ENCODE measurements around the gene SEPTIN1. TPM values are rescaled to one million over a fixed set of nuclear protein-coding genes. Genes with fewer than 3 reads are reported as not detected.

The SEPTIN1 gene
- total and polyA plus RNA-seq, 2 donors (not counting 3 experiments of a cell fraction or from before 2014, with no cell fraction given) = 0.07 to 0.75 TPM

DNA sequence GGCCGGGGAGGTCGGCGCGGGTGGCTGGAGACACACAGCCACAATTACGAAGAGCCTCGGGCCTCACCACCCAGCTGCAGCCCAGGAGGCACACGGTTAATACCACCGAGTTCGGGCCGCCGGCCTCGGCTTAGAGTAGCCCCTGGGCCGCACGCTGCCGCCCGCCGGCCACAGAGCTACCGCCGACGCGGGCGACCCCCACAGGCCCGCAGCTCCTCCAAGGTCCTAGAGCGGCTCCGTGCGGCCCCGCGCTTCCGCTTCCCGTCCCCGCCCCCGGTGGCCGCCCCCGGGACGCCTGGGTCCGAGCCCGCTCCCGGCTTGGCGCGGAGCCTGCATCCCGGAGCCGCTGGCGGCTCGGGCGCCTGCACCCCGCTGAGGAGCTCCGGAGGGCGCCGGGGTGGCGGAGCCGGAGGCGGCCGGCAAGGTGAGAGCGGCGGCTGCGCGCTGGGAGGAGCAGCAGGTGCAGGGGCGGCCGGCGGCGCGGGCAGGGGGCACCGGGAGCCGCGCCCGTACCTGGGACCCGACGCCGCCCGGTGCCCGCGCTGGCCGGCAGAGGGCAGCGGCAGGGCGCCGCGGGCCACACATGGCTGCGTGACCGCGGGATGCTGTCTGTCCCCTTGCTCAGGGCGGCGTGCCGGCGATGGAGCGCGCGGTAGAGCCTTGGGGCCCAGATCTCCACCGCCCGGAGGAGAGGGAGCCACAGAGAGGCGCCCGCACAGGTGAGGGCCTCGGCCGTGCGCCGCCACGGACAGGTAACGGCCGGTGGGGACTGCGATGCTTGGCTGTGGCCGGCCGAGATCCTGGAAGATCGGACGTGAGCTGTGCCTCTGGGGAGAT lies 13.0 kb upstream of the SEPTIN1 start, which contains the start of gene ZNF48:
TSS of gene ZNF48 (plus strand) at position 266 of the 837 bp plus-strand sequence. CDS start at position 641, 375 bp downstream.
- H3K27ac ChIP-seq (ENCODE audit: insufficient read depth, low read depth, low read length) = peak within 1 kb of the TSS; percentile 66
- peaks cover 0 to 19% of the 10 kb centered on the region in 2 experiments for H3K36me3 ChIP-seq (ENCODE audit: control insufficient read depth in 2 of 2, extremely low read depth in 1 of 2, insufficient read depth in 2 of 2, low read length in 2 of 2)
- dilution Hi-C loops (cut with MboI; ENCODE audit: extremely low pct_ligation_motif_present, low sequenced_read_pairs) = no loop called here
- CTCF ChIA-PET = interaction anchor here (0.7 to 3.3 kb wide), 14 partner anchors 12 to 330 kb away, joined by 3 to 62 read pairs (median 6); partner anchors contain the start of genes ALDOA, CD2BP2, DCTPP1 and TBC1D10B
- H3K4me1 ChIP-seq (ENCODE audit: control insufficient read depth, extremely low read depth, insufficient read depth, low read length) = peaks cover 21% of the 10 kb centered on the region
- H3K4me3 ChIP-seq (replicated peaks in 1 of 3; ENCODE audit: insufficient read depth in 1 of 3, low read depth in 1 of 3, low read length in 3 of 3) = peak within 1 kb of the TSS; percentile 46 to 85 (median 81)
- FAIRE-seq (peak; percentile 73), DNase-seq (ENCODE audit: low read depth, low spot score) (peak; percentile 89)
- no TSS peak for BruUV-seq (replicated peaks)
- peak within 1 kb of the TSS; percentile 72 for H3K9ac ChIP-seq (replicated peaks; ENCODE audit: extremely low read depth, insufficient read depth, low read length)
- H3K9me1 ChIP-seq (replicated peaks; ENCODE audit: control insufficient read depth, extremely low read depth, insufficient read depth, low read length) = no peaks in the 10 kb centered on the region
- H4K20me1 ChIP-seq (replicated peaks; ENCODE audit: control insufficient read depth, extremely low read depth, insufficient read depth, low read length) = no peaks in the 10 kb centered on the region
- H2AFZ ChIP-seq (ENCODE audit: low read depth, low read length) = peak within 1 kb of the TSS; percentile 91
- H3K4me2 ChIP-seq (ENCODE audit: insufficient read depth, low read length) = peak within 1 kb of the TSS; percentile 94
- POLR2A ChIA-PET = interaction anchor here (0.6 to 2.4 kb wide), 7 partner anchors 9 to 419 kb away, joined by 3 to 8 read pairs (median 5); partner anchors contain the start of genes TBC1D10B and ZNF771
- no peaks in the 10 kb centered on the region for H3K9me3 ChIP-seq (replicated peaks; ENCODE audit: control insufficient read depth, insufficient read depth, low read length)
- no peak for TF ChIP-seq GATA2 (IDR thresholded peaks at IDR 0.05; ENCODE audit: insufficient read depth, insufficient read length, low read depth, low read length)
- TF ChIP-seq EZH2 (IDR thresholded peaks at IDR 0.05; ENCODE audit: borderline replicate concordance, low read depth, low read length, severe bottlenecking) = no peak
- peak; percentile 74 for TF ChIP-seq POLR2AphosphoS5 (IDR thresholded peaks at IDR 0.05; ENCODE audit: insufficient read depth, low read depth, low read length)
- peak; percentile 23 to 36 for TF ChIP-seq CTCF (IDR thresholded peaks at IDR 0.05; ENCODE audit: extremely low read depth in 1 of 2, insufficient read depth in 1 of 2, low read depth in 1 of 2, low read length in 2 of 2)
- TF ChIP-seq FOS (IDR thresholded peaks at IDR 0.05; ENCODE audit: borderline replicate concordance, insufficient read depth, low read length) = no peak
- peak; percentile 17 for TF ChIP-seq POLR2A (IDR thresholded peaks at IDR 0.05; ENCODE audit: low read depth, low read length)
- TF ChIP-seq MYC (IDR thresholded peaks at IDR 0.05; ENCODE audit: low read depth, low read length) = peak; percentile 72
- TF ChIP-seq JUN (IDR thresholded peaks at IDR 0.05; ENCODE audit: borderline replicate concordance, insufficient read depth, insufficient read length, low read depth) = no peak
- peak; percentile 37 for TF ChIP-seq MAX (IDR thresholded peaks at IDR 0.05; ENCODE audit: insufficient read depth, insufficient read length)
- intact Hi-C loops (cut with micrococcal nuclease) = loop anchor here (1.0 to 2.0 kb wide), 2 partner anchors 13 to 17 kb away; no protein-coding TSS in a partner anchor
- H3K27me3 ChIP-seq (ENCODE audit: control insufficient read depth in 2 of 2, insufficient read depth in 2 of 2, low read length in 2 of 2) = no peaks in the 10 kb centered on the region
- peaks cover 9% of the 10 kb centered on the region for H3K79me2 ChIP-seq (ENCODE audit: control insufficient read depth, insufficient read depth, low read length)

All from endothelial cell of umbilical vein (primary cell).